PC-9 (cell line): ENCODE results near the gene ATP10D.
"Not testable (repeated sequence)": the region's sequence is repeated elsewhere in the genome, so short reads cannot be mapped to it uniquely, and the experiment has no call there.

ENCODE experiments used
- CTCF ChIP-seq: fragments of 200-600 bp; sonication (generic); conservative IDR thresholded peaks from 2 replicates; pipeline ENCODE4 v1.6.1; 2017; ENCODE audit warnings: mixed run types, antibody characterized with exemption, mild to moderate bottlenecking, moderate library complexity
- EZH2 ChIP-seq: fragments of 200-600 bp; sonication (generic); IDR thresholded peaks from 2 replicates; pipeline ENCODE4 v1.8.0; 2017; ENCODE audit warnings: antibody characterized with exemption, low read depth

- not testable (repeated sequence) for TF ChIP-seq CTCF, EZH2
Measured at GRCh38 chr4:47486727-47487126, 1.7 kb downstream of the ATP10D start.
